Loucy (cell line): ENCODE measurements around the gene NEUROD1.

ENCODE experiments used
- H2AFZ ChIP-seq: fragments of 200-600 bp; sonication (generic); 2 replicates; pipeline ENCODE4 v1.6.0; 2016; ENCODE audit warnings: antibody characterized with exemption, mild to moderate bottlenecking, low read length, moderate library complexity
- H3F3A ChIP-seq: fragments of 200-600 bp; 2 replicates; pipeline ENCODE4 v1.6.0; 2016; ENCODE audit warnings: antibody characterized with exemption, low read depth, mild to moderate bottlenecking
- H3K27me3 ChIP-seq: fragments of 200-600 bp; sonication (generic); 2 replicates; pipeline ENCODE4 v1.6.1; 2014; ENCODE audit warnings: low read length, mild to moderate bottlenecking; ENCODE audit not compliant: insufficient read depth, poor library complexity, severe bottlenecking
- H3K36me3 ChIP-seq: fragments of 200-600 bp; sonication (generic); 2 replicates; pipeline ENCODE4 v1.6.1; 2016; ENCODE audit warnings: low read length; ENCODE audit not compliant: insufficient read depth
- H3K4me1 ChIP-seq: fragments of 200-600 bp; sonication (generic); 2 replicates; pipeline ENCODE4 v1.5.1; 2014; ENCODE audit warnings: low read length, mild to moderate bottlenecking; ENCODE audit not compliant: insufficient read depth, poor library complexity, severe bottlenecking
- H3K4me2 ChIP-seq: fragments of 200-600 bp; sonication (generic); 2 replicates; pipeline ENCODE4 v1.6.0; 2014; ENCODE audit warnings: antibody characterized with exemption, low read length, low read depth, mild to moderate bottlenecking; ENCODE audit not compliant: poor library complexity, severe bottlenecking
- H3K4me3 ChIP-seq: fragments of 200-600 bp; sonication (generic); 2 replicates; pipeline ENCODE4 v1.5.1; 2014; ENCODE audit warnings: low read length, mild to moderate bottlenecking, mixed read lengths; ENCODE audit not compliant: poor library complexity, severe bottlenecking
- H3K79me2 ChIP-seq: fragments of 200-600 bp; sonication (generic); 2 replicates; pipeline ENCODE4 v1.6.1; 2014; ENCODE audit warnings: low read length; ENCODE audit not compliant: insufficient read depth
- H3K9ac ChIP-seq: fragments of 200-600 bp; sonication (generic); 2 replicates; pipeline ENCODE4 v1.6.0; 2014; ENCODE audit warnings: mild to moderate bottlenecking, low read depth, low read length, moderate library complexity; ENCODE audit not compliant: poor library complexity, severe bottlenecking
- H3K9me2 ChIP-seq: fragments of 200-600 bp; sonication (generic); replicated peaks from 2 replicates; pipeline ENCODE4 v1.6.1; 2016; ENCODE audit warnings: low read depth, low read length, mixed read lengths
- H3K9me3 ChIP-seq: fragments of 200-600 bp; sonication (generic); 2 replicates; pipeline ENCODE4 v1.6.1; 2014; ENCODE audit warnings: mild to moderate bottlenecking, antibody characterized with exemption, low read length, low read depth; ENCODE audit not compliant: insufficient read depth
- H4K20me1 ChIP-seq: fragments of 200-600 bp; sonication (generic); 2 replicates; pipeline ENCODE4 v1.6.0; 2014; ENCODE audit warnings: antibody characterized with exemption, low read length, mild to moderate bottlenecking; ENCODE audit not compliant: insufficient read depth, poor library complexity, severe bottlenecking
- EZH2phosphoT487 ChIP-seq: fragments of 200-600 bp; IDR thresholded peaks from 2 replicates; pipeline ENCODE4 v1.6.1; 2018; ENCODE audit warnings: antibody characterized with exemption, mild to moderate bottlenecking, moderate library complexity, borderline replicate concordance
- TF ChIP-seq, protein P1 (sequence below): fragments of 200-600 bp; sonication (generic); conservative IDR thresholded peaks from 2 replicates; pipeline ENCODE4 v1.5.1; 2014; ENCODE audit warnings: mild to moderate bottlenecking, antibody characterized with exemption, low read length

NEUROD1 gene

DNA sequence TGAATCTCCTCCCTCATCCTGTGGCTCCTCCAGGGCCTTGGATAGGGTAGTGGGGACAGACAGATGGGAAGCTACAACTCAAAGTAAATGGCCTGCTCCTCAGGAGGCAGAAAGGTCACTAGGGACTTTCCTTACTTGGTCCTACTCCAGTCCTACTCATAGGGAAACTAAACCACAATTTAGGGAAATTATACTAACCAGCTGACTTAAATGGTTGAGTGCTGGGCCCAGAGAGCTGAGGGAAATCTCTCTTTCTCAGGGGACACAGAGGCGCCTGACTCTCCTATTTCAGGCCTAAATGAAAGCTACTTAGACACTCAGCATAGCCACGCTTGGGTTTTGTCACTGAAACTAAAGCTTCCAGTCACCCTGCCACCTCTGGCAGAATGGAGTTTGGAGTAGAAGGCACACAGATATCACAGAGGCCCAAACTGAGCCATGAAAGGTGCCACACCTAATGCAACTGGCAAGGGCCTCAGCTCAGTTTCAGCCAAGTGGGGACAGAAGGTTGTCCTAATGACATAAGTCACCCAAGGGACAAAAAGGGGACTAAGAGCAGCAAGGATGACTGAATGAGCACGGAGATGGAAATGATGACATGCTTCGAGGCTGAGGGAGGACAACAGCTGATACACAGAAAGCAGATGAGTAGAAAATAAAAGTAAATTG lies 47.5 kb downstream of the NEUROD1 start:
- no peaks in the 10 kb centered on the region for H3K4me1 ChIP-seq
- TF ChIP-seq EZH2phosphoT487, result no peak
- TF ChIP-seq, protein P1, sequence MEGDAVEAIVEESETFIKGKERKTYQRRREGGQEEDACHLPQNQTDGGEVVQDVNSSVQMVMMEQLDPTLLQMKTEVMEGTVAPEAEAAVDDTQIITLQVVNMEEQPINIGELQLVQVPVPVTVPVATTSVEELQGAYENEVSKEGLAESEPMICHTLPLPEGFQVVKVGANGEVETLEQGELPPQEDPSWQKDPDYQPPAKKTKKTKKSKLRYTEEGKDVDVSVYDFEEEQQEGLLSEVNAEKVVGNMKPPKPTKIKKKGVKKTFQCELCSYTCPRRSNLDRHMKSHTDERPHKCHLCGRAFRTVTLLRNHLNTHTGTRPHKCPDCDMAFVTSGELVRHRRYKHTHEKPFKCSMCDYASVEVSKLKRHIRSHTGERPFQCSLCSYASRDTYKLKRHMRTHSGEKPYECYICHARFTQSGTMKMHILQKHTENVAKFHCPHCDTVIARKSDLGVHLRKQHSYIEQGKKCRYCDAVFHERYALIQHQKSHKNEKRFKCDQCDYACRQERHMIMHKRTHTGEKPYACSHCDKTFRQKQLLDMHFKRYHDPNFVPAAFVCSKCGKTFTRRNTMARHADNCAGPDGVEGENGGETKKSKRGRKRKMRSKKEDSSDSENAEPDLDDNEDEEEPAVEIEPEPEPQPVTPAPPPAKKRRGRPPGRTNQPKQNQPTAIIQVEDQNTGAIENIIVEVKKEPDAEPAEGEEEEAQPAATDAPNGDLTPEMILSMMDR, result no peak
- no peaks in the 10 kb centered on the region for H3K9me2 ChIP-seq
- no peak overlapping the region for H2AFZ ChIP-seq
- no peak overlapping the region for H3K4me3 ChIP-seq
- no peaks in the 10 kb centered on the region for H3K9me3 ChIP-seq
- no peaks in the 10 kb centered on the region for H3K79me2 ChIP-seq
- no peaks in the 10 kb centered on the region for H4K20me1 ChIP-seq
- no peak overlapping the region for H3K9ac ChIP-seq
- no peaks in the 10 kb centered on the region for H3K36me3 ChIP-seq
- no peak overlapping the region for H3K4me2 ChIP-seq
- H3K27me3 ChIP-seq, result no peaks in the 10 kb centered on the region
- no peaks in the 10 kb centered on the region for H3F3A ChIP-seq

DNA sequence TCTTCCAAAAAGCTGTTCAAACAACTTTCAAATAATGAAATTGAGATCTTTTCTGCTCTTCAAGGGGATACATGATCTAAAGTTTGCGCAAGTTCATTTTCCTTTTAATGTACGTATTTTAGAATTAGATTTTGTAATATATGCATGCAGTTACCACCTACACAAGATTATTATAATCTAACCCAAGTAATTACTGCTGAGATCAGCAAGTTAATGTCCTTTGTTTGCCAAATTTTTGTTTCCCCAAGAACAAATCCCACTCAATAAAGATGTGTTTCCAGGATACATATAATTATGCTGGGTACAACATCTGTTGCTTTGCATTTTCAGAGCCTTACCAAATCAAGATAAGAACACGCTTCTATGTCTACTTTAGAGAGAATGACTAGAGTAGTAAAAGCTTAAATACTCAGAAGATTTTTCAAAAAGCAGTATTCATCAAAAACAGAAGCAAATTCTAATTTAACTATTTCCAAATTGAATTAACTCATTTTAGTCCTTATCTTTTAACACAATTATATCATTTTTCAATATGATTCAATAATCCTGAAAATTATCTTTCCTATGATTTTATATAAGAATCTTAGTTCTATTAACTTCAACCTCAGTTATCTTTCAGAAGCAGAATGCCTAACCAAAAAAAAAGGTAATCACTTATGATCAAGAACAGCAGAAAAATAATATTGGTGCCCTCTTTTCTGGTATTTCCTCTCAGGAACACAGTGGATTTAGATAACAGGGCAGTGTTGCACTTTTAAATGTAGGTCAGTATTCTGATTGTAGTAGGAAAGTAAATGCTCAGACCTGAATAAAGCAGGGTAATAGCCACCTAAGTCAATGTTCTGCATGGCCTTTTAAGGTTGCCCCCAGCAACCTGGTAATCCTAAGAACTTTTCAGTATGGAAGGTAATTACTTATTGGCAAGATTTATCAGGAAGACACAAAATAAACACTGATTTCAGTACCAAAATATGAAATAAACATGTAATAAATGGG lies 51.4 kb downstream of the NEUROD1 start:
- Histone ChIP-seq H3F3A (no peaks in the 10 kb centered on the region), H4K20me1 (no peaks in the 10 kb centered on the region), H3K4me3 (no peak overlapping the region), H3K9me3 (no peaks in the 10 kb centered on the region), H3K79me2 (no peaks in the 10 kb centered on the region), H3K9ac (no peak overlapping the region), H3K27me3 (no peaks in the 10 kb centered on the region), H3K9me2 (no peaks in the 10 kb centered on the region), H3K36me3 (no peaks in the 10 kb centered on the region), H2AFZ (no peak overlapping the region), H3K4me2 (no peak overlapping the region), H3K4me1 (no peaks in the 10 kb centered on the region)
- no peak for TF ChIP-seq EZH2phosphoT487
- TF ChIP-seq, protein P1, result no peak

DNA sequence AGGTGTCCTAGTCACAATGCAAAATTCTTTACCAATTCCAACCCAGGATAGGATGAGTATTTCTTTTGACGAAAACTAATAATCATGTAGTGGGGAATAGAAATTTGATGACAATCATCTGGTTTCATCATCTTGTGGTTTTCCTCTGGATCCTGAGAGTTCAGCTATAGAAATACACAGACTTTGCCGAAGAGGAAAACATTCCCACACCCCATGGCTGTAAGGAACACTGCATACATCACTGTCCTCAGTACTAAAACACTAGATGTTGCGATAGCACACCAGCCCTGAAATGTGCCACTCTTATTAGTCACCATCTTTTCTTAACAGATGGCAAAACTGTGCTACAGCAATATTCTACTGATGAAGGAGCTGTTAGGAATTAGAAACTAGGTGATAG lies 52.8 kb downstream of the NEUROD1 start:
- Histone ChIP-seq H3K9me3 (no peaks in the 10 kb centered on the region), H3K79me2 (no peaks in the 10 kb centered on the region), H4K20me1 (no peaks in the 10 kb centered on the region), H3F3A (no peaks in the 10 kb centered on the region), H3K27me3 (no peaks in the 10 kb centered on the region), H3K9ac (no peak overlapping the region), H3K4me3 (no peak overlapping the region), H3K36me3 (no peaks in the 10 kb centered on the region), H3K4me1 (no peaks in the 10 kb centered on the region), H3K9me2 (no peaks in the 10 kb centered on the region), H3K4me2 (no peak overlapping the region), H2AFZ (no peak overlapping the region)
- no peak for TF ChIP-seq EZH2phosphoT487
- TF ChIP-seq, protein P1, result no peak
